Islet of Langerhans (tissue), 1 donor: ENCODE measurements around the gene PDZD7.

ENCODE experiments used
- FAIRE-seq: peaks from one replicate; lab custom pipeline; 2011; peaks lifted over from hg19 to GRCh38; lab: Jason Lieb, UNC

The PDZD7 gene

DNA sequence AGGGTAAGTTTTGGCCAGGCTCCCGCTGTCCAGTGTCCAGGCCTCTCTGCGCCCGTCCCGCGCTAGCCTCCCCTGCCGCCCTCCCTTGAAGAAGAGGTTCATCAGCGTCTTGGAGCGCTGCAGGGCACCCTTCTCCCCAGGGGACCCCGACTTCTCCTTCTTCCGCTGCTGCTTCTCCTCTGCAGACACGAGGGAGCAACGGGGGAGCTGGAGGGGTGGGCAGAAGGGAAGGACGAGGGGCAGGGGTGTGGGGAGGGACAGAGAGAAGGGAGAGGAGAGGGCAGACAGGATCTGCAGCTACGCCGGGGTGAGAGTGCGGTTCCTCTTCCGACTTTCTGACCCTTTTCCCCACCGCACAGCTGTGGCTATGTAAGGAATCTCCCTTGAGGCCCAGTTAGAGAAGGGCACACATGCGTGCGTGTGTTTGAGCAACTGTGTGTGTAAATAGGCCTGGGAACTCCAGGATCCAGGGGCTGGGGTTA, 12.8 kb downstream of the PDZD7 start:
- no peak for FAIRE-seq

DNA sequence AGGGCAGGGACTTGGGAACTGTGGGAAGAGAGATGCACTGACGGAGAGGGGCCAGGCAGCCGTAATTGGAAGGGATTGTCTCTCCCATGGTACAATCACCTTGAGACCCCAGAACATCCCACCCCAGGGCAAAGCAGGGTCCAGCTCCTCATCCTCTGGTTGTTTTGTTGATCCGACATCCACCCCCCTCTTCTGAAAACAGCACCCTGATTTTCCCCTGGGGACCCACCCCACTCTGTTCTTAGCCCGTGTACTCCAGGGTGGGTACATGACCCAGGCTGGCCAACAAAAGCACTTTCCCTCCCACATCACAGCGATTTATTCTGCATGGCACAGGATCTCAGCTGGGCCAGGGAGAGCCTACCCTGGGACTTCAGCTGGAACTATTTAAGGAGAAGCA, 14.1 kb downstream of the PDZD7 start:
- FAIRE-seq = no peak

DNA sequence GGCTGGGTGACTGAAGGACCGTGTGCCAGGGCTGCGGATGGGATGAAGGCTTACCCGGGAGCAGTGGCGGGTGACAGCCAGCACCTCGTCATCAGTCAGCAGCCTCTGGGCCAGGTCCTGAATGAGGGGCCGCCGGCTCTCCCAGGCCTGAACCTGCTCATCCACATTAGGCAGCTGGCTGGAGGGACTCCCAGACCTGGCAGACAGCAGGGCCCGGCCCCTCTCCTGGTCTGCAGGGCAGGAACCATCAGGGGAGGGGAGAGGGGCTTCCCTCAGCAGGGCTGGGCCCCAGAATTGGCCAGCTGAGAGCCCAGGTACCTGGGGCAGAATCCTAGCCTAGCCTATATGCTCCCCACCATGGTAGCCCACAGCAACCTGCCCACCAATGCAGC, 15.4 kb downstream of the PDZD7 start:
- no peak for FAIRE-seq

DNA sequence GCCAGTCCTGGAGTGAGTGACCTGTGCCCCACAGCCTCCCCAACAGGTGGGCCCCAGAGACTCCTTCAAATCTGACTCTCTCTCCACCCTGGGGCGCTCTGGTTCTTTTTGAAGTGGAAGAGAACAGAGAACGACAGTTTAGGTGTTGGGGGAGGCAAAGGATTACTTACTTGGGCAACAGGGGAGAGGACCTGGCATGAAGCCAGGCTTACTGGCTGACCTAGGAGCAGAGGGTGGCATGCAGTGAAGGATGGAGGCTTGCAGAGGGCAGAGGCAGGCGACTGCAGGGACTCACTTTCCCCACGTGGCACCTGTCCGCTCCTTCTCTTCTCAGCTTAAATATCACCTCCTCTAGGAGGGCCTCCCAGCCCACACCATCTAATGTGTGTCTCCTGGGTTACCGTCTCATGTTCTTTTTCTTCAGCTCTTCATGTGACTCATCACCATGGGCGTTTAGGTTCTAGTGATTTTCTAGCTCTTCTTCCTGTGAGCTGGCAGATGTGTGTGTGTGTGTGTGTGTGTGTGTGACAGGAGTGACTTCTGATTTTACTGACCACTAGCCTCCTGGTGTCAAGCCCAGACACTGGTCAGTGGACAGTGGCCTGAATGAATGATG, 15.9 kb downstream of the PDZD7 start:
- FAIRE-seq = no peak

DNA sequence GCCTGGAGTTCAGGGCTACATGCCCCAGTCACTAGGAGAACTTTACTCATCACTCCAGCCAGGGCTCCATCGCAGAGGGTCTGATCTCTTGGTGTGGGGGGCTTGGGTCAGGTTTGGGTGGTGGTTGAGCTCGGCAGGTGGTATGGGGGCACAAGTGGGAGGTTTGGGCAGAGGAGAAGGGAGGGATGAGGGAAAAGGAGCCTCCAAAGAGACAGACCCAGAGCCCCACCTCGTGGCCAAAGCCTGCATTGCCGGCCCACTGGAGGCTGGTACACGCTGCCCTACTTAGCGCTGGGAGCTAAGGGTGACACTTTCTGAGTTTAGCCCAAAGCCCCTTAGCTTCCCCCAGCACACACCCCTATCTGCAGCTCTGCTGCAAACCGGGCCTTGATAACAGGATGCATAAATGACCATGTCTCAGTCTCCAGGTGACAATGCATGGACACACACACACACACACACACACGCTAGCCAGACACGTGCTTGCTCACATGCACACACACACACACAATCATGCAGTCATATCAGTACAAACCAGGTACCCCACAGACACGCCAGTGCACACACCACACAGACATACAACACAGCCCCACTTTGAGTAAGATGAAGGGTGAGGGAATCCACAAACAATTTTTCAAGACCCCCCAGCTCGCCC, 16.6 kb downstream of the PDZD7 start:
- FAIRE-seq = no peak

DNA sequence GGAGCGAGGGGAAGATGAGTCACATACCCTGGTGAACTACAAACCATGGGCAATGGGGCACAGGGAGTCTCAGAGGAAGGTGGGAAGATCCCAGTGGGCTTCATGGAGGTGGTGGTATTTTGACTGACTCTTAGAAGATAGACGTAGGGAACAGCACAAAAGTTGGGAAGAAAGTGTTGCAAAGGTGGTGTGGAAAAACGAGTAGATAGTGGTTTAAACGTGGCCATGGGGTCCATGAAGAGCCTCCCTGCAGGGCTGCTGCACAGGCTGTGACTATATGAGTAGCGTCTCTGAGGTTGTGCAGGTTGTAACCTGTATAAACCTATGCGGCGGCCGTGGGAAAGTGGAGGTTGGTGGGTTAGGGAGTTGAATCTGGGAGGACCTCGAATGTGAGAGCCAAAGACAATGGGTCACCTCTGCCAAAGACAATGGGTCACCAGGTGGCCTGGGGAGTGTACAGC, 17.5 kb downstream of the PDZD7 start:
- no peak for FAIRE-seq

DNA sequence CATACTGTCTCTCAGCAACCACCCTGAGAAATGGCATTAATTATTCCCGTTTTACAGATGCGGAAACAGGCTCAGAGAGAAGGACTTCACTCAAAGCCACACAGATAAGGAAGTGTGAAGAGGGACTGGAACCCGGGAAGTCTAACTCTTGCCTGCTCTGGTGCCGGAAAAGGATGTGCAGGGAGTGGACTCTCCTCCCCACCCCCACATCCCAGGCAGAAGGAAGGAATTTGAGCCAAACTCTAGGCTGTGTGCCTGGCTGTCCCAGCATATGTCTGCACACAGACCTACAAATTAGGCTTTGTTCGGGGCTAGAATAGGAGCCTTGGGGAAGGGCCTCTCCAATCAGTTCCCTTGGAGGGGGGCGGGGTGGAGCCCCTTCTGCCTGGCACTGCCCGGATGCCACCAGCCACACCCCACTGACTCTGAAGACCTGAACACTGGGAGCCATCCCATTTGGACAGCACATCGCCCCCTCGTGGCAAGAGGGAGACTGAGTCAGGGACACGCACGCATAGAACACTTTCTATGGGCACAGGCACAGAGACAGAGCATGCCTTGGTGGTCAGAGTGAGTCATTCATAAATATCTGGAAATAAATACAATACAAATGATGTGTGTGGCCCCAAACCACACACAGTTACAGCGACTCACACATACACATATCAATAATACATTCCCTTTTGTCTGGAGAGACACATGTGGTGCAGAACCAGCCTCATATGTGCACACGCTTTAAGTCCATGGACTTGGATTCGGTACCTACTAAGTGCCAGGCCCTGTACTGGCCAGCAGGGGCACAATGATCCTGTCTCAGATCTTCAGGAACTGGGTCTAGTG, 18.2 kb downstream of the PDZD7 start:
- FAIRE-seq = no peak

DNA sequence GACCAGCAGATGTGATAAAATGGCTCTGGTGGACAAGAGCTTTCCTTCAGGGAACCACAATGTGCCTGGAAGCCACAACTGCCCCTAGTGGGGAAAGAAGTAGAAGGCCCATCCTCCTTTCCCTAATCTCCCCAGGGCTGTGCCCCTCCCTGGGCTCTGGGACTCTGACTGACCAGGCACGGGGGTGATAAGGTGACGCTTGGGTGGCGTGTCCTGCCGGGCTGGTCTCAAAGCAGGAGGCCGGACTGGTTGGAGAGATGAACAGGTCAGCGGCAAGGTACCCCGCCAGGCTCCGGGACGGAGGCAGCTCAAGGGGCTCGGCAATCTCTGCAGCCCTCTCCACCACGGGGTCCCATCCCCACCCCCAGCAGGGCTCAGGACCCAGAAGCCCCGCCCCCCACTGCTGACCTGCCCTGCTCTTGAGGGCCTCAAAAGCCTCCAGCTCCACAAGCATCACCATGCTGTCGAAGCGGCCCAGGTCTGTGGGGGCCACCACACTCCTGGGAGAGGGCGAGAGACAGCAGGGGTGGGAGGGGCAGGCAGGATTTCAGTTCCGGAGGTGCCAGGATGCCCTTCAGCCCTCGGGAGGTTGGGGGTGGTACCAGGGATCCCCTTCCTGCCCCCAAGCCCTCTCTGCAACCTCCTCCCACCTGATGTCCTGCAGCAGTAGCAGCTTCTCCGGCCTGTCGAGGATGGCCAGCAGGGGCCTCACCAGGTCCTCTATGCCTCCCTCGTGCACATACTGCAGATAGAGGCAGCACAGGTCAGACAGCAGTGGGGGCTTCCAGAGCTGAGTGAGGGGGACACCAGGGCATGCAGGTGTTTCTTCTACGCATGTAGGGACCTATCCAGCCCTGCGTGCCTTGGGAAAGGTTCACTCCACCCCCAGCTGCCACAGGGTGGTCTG, 19.2 kb downstream of the PDZD7 start:
- no peak for FAIRE-seq

DNA sequence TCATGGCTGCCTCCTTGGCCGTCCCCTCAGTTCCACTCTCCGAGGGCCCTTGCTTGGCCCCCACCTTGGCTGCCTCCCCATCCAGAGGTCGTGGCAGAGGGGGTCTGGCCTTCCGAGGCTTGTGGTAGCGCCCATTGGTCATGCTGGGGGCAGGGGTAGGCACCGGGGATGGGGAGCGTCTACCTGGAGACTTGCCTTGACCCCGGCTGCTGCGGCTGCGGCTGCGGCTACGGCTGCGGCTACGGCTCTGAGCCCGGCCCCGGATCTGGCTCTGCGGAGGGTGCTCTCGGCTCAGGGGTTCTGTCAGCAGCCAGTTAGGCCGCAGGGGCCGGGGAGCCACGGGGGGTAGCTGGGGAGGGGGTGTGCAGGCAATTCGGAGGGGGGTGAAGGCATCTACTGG, 20.6 kb downstream of the PDZD7 start:
- no peak for FAIRE-seq

DNA sequence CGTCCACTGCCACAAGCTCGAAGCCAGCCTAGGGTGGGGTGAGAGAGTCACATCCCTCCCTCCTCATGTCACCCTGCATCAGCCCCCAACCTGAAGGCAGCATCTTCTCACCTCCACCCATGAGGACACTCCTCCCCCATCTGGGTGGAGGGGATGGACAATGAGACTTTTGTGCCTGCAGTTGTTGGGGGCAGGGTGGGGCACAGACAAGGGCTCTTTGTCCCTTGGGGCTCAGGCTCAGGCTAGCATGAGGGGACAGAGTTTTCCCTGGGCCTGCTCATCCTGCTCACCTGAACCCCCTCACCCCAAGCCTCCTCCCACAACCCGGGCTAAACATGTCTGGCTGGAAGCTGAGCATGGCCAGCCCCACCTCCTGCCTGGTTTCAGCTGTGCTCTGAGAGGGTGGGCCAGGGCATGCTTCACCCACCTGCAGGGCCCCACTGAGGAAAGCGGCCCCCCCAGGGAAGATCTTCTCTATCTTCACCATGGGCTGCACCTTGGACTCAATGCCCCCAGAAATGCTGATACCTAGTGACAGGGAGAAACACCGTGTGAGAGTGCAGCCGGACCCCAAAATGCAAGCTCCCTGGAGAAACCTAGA, 22.0 kb downstream of the PDZD7 start:
- FAIRE-seq = no peak

DNA sequence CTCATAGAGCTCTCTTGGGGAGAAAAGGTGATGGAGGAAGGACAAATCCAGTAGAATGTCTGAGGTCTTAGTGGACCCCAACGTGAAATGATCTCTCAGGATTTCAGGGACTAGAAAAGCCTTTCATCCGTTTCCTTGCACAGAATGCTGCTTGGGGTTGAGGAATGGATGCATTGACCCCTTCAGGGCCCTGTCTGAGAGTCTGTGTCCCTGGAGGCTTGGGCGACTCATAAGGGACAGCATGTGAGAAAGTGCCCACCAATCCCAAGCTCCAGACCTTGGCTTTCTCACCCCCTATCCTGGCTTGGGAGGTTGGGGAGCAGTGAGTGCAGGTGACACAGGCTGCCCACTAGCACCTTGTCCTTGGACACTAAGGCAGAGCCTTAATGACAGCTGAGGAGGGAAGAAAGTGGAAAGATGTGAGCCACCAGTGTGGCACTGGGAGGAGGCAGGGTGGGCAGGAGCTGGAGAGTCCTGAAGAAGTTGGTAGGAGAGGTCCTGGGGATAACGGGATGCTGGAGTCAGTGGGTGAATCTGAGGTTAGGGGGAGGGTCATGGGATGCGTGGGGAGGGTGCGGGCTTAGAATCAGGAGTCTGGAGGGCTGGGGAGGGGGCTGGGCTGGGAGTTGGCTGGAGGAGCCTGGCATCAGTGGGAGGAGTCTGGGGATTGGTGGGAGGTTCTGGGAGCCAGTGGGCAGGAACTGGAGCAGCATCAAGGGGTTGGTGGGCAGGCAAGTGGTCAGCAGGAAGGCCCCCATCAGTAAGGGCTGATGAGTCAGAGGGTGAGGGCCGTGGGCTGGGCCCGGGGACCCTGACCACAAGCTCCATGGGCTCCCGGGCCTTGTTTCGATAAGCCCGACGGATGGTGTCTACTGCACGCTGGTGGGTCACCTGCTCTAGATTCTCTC, 22.8 kb downstream of the PDZD7 start:
- FAIRE-seq = no peak

DNA sequence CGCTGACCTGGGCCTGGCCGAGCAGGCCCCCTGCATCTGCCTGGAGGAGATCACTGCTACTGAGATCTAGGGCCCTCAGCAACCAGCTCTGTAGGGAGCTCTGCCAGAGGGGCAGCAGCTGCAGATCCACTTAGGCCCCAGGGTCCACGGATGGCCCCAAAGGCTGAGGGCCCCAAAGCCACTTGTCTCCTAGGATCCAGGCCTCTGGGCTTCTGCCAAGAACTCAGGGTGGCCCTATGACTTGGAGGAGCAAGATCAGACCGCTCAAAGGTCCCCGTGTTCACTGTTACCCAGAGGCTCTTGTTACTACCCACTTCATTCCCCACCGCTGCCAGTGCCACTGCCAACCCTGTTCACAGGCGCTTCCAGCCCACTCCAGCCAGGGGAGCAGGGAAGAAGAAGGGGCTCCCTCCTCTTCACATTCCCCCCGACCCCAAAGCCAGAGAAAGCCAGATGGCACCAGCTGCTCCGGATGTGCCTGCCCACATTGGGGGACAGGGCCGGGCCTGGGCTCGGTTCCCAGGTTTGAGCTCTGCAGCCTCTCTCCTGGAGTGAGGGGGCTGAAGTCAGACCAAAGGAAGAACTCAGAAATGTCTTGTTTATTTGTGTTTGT, 23.7 kb downstream of the PDZD7 start:
- no peak for FAIRE-seq

DNA sequence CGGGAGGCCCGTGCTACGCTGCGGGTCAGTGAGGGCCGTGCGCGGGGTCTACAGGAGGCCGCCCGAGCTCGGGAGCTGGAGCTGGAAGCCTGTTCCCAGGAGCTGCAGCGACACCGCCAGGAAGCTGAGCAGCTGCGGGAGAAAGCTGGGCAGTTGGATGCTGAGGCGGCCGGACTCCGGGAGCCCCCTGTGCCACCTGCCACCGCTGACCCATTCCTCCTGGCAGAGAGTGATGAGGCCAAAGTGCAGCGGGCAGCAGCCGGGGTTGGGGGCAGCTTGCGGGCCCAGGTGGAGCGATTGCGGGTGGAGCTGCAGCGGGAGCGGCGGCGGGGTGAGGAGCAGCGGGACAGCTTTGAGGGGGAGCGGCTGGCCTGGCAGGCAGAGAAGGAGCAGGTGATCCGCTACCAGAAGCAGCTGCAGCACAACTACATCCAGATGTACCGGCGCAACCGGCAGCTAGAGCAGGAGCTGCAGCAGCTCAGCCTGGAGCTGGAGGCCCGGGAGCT, 24.3 kb downstream of the PDZD7 start:
- FAIRE-seq = no peak

DNA sequence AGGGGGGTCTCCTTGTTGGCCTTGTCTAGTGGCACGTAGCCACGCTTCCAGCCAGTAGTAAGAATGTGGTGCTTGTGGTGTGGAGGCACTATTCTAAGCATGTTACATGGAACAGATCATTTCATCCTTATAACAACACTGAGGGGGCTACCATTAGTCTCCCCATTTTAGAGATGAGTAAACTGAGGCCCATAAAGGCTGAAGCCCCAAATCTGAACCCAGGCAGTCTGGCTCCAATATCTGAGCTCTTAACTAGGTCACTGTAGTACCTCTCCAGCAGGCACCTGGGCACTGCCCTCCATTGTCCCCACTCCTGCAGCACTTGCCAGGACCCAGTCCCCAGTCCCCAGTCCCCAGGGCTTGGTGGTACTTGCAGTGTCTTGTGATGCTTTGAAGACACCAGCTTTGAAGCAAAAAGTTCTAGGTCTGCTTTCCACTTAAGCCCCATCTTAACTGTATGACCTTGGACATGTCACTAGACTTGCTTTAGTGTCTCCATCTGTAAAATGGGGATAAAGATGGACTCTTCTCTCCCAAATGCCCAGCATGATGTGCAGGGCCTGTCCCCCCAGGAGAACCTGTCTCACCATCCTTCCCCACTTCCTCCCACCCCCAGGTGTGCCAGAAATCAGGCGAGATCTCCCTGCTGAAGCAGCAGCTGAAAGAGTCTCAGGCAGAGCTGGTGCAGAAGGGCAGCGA, 24.9 kb downstream of the PDZD7 start:
- FAIRE-seq = no peak

DNA sequence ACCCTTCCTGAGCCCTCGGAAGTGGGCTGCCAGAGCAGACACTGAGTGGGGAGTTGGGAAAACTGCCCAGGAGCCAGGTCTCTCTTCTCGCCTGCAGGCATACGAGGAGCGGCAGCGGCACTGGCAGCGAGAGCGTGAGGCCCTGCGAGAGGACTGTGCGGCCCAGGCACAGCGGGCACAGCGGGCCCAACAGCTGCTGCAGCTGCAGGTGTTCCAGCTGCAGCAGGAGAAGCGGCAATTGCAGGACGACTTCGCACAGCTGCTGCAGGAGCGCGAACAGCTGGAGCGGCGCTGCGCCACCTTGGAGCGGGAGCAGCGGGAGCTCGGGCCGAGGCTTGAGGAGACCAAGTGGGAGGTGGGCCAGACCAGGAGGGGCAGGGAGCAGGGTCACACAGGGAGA, 25.6 kb downstream of the PDZD7 start:
- no peak for FAIRE-seq

DNA sequence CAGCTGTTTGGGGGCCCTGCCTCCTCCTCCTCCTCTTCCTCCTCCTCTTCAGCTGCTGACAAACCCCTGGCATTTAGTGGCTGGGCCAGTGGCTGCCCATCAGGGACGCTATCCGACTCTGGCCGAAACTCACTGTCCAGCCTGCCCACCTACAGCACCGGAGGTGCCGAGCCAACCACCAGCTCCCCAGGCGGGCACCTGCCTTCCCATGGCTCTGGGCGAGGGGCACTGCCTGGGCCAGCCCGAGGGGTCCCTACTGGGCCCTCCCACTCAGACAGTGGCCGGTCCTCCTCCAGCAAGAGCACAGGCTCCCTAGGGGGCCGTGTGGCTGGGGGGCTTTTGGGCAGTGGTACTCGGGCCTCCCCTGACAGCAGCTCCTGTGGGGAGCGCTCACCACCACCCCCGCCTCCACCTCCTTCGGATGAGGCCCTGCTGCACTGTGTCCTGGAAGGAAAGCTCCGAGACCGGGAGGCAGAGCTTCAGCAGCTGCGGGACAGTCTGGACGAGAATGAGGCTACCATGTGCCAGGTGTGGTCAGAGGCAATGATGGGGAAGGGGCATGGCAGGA, 27.2 kb downstream of the PDZD7 start:
- FAIRE-seq = no peak

DNA sequence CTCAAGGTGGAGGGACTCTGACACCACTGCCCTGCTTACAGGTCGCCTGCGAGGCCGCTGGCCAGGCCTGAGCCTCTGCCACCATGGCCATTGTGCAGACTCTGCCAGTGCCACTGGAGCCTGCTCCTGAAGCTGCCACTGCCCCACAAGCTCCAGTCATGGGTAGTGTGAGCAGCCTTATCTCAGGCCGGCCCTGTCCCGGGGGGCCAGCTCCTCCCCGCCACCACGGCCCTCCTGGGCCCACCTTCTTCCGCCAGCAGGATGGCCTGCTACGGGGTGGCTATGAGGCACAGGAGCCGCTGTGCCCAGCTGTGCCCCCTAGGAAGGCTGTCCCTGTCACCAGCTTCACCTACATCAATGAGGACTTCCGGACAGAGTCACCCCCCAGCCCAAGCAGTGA, 28.5 kb downstream of the PDZD7 start:
- FAIRE-seq = no peak

DNA sequence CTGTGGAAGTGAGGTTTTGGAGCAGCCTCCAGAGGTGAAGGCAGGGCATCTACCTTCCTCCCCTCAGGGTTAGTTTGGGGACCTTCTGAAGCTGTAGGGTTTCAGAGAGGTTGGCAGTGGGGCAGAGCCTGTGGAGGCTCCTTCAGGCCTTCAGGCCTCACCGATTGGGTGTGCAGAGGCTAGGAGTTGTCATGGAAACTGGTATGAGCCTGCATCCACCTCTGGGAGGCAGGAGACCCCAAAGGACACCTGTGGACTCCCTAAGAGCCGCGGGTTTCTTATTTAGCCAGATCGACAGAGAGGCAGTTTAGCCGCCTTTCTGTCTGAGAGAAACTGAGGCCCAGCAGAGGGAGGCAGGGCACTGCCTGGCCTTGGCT, 29.3 kb downstream of the PDZD7 start:
- no peak for FAIRE-seq
